ENCODE results near the gene CDX1.

CDX1 gene

GRCh38 chr5:150156027-150156368, 10.6 kb upstream of the CDX1 start:
- no peak overlapping the region for H3K4me3 ChIP-seq (ENCODE audit: insufficient read depth, low read length, poor library complexity, severe bottlenecking)
- H3K9ac ChIP-seq (ENCODE audit: low read length), result no peak overlapping the region
- H3K79me2 ChIP-seq (ENCODE audit: insufficient read depth, low read length), result no peaks in the 10 kb centered on the region
- no peak overlapping the region for H2AFZ ChIP-seq (ENCODE audit: low read depth, low read length, severe bottlenecking)
- H3F3A ChIP-seq (ENCODE audit: insufficient read depth), result no peaks in the 10 kb centered on the region
- no peak overlapping the region for H3K27ac ChIP-seq (ENCODE audit: low read depth, low read length)
- H4K20me1 ChIP-seq (ENCODE audit: low read depth, low read length), result no peaks in the 10 kb centered on the region
- H3K9me2 ChIP-seq (replicated peaks; ENCODE audit: insufficient read depth, low read length), result no peaks in the 10 kb centered on the region
- H3K27me3 ChIP-seq (ENCODE audit: low read length), result no peaks in the 10 kb centered on the region
- no peaks in the 10 kb centered on the region for H3K36me3 ChIP-seq (ENCODE audit: low read length)
- H3K4me2 ChIP-seq (ENCODE audit: low read depth, low read length, poor library complexity, severe bottlenecking), result no peak overlapping the region
- no peak for TF ChIP-seq EZH2phosphoT487 (conservative IDR thresholded peaks at IDR 0.05; ENCODE audit: low read length)
- TF ChIP-seq, protein P1, sequence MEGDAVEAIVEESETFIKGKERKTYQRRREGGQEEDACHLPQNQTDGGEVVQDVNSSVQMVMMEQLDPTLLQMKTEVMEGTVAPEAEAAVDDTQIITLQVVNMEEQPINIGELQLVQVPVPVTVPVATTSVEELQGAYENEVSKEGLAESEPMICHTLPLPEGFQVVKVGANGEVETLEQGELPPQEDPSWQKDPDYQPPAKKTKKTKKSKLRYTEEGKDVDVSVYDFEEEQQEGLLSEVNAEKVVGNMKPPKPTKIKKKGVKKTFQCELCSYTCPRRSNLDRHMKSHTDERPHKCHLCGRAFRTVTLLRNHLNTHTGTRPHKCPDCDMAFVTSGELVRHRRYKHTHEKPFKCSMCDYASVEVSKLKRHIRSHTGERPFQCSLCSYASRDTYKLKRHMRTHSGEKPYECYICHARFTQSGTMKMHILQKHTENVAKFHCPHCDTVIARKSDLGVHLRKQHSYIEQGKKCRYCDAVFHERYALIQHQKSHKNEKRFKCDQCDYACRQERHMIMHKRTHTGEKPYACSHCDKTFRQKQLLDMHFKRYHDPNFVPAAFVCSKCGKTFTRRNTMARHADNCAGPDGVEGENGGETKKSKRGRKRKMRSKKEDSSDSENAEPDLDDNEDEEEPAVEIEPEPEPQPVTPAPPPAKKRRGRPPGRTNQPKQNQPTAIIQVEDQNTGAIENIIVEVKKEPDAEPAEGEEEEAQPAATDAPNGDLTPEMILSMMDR (IDR thresholded peaks at IDR 0.05; ENCODE audit: insufficient read depth, low read length, poor library complexity, severe bottlenecking), result no peak
- no peaks in the 10 kb centered on the region for H3K9me3 ChIP-seq (ENCODE audit: insufficient read depth, low read length)

DNA sequence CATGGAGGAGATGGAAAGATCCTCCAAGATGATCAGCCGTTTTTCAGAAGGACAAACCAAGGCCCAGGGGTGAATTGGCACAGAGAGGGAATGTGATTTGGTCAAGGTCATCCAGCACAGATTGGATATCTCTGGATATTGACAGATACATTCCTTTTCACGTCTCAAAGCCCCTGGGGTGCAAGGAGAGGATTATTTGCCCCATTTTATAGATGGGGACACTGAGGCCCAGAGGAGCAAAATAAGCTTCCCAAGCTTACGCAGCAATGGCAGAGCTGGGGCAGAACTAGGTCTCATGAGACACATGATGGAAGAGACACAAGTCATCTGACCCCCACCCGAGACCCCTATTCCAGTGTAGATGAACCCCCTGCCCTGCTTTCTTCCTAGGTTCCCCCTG, 10.0 kb upstream of the CDX1 start:
- Histone ChIP-seq H3K9me3 (ENCODE audit: insufficient read depth, low read length) (no peaks in the 10 kb centered on the region), H3K4me3 (ENCODE audit: insufficient read depth, low read length, poor library complexity, severe bottlenecking) (no peak overlapping the region), H3K79me2 (ENCODE audit: insufficient read depth, low read length) (no peaks in the 10 kb centered on the region), H3K9ac (ENCODE audit: low read length) (no peak overlapping the region), H3F3A (ENCODE audit: insufficient read depth) (no peaks in the 10 kb centered on the region), H3K27ac (ENCODE audit: low read depth, low read length) (no peak overlapping the region), H3K9me2 (replicated peaks; ENCODE audit: insufficient read depth, low read length) (no peaks in the 10 kb centered on the region), H3K36me3 (ENCODE audit: low read length) (no peaks in the 10 kb centered on the region), H3K4me2 (ENCODE audit: low read depth, low read length, poor library complexity, severe bottlenecking) (no peak overlapping the region), H4K20me1 (ENCODE audit: low read depth, low read length) (no peaks in the 10 kb centered on the region), H3K27me3 (ENCODE audit: low read length) (no peaks in the 10 kb centered on the region), H2AFZ (ENCODE audit: low read depth, low read length, severe bottlenecking) (no peak overlapping the region)
- TF ChIP-seq, protein P1 (IDR thresholded peaks at IDR 0.05; ENCODE audit: insufficient read depth, low read length, poor library complexity, severe bottlenecking), result no peak
- no peak for TF ChIP-seq EZH2phosphoT487 (conservative IDR thresholded peaks at IDR 0.05; ENCODE audit: low read length)

DNA sequence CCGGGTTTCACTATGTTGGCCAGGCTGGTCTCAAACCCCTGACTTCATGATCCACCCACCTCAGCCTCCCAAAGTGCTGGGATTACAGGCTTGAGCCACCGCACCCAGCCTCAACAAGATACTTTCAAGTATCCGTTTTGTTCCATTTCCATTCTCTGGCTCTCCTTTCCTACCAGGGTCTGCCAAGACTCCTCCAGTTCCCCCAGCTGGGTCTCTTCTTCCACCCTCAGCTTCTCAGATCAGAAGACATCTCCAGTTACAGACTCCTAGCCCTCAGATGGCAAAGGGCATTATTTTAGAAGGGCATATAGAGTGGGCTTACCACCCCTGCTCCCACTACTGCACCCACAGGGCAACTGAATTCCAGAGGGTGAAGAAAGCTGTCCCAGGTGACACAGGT, 9.4 kb upstream of the CDX1 start:
- Histone ChIP-seq H3K9me2 (replicated peaks; ENCODE audit: insufficient read depth, low read length) (no peaks in the 10 kb centered on the region), H3K36me3 (ENCODE audit: low read length) (no peaks in the 10 kb centered on the region), H3K4me3 (ENCODE audit: insufficient read depth, low read length, poor library complexity, severe bottlenecking) (no peak overlapping the region), H3K9ac (ENCODE audit: low read length) (no peak overlapping the region), H3K27ac (ENCODE audit: low read depth, low read length) (no peak overlapping the region), H3K9me3 (ENCODE audit: insufficient read depth, low read length) (no peaks in the 10 kb centered on the region), H3K79me2 (ENCODE audit: insufficient read depth, low read length) (no peaks in the 10 kb centered on the region), H2AFZ (ENCODE audit: low read depth, low read length, severe bottlenecking) (no peak overlapping the region), H3K27me3 (ENCODE audit: low read length) (no peaks in the 10 kb centered on the region), H4K20me1 (ENCODE audit: low read depth, low read length) (no peaks in the 10 kb centered on the region), H3F3A (ENCODE audit: insufficient read depth) (no peaks in the 10 kb centered on the region), H3K4me2 (ENCODE audit: low read depth, low read length, poor library complexity, severe bottlenecking) (no peak overlapping the region)
- TF ChIP-seq EZH2phosphoT487 (conservative IDR thresholded peaks at IDR 0.05; ENCODE audit: low read length), result no peak
- TF ChIP-seq, protein P1 (IDR thresholded peaks at IDR 0.05; ENCODE audit: insufficient read depth, low read length, poor library complexity, severe bottlenecking), result no peak

Measured in SU-DHL-6 (cell line).